ENCODE data around the gene DKK2.

DKK2 gene

DNA sequence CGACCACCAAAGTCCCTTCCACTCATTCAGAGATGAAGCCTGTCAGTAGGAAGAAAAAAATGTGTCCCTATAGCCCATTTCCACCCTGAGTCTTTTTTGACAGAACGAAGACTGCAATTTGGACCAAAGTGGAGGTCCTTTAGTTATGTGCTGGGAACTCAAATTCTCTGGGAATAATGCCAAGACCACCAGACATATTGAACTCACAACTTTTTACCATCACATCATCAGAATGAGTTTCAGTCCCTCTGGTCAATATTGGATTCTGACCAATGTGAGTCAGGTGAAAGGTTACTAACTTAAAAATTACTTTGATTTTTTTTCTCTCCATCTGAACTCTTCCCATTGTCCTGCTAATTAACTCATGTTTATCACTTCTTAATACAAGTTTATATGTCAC lies 128.9 kb downstream of the DKK2 start:
- no peaks in the 10 kb centered on the region for H3K27me3 ChIP-seq (replicated peaks; ENCODE audit: control insufficient read depth, insufficient read depth, low read length)
- H3K4me1 ChIP-seq (ENCODE audit: control insufficient read depth, insufficient read depth, low read length) = no peaks in the 10 kb centered on the region
- H3K9me3 ChIP-seq (ENCODE audit: control insufficient read depth, low read length) = no peaks in the 10 kb centered on the region
- no peak overlapping the region for H3K9ac ChIP-seq (ENCODE audit: low read length)
- no peak overlapping the region for H3K4me3 ChIP-seq (ENCODE audit: low read length)
- DNase-seq (ENCODE audit: low read depth) = no peak
- no peaks in the 10 kb centered on the region for H3K36me3 ChIP-seq (ENCODE audit: control insufficient read depth, insufficient read depth, low read length, severe bottlenecking)

DNA sequence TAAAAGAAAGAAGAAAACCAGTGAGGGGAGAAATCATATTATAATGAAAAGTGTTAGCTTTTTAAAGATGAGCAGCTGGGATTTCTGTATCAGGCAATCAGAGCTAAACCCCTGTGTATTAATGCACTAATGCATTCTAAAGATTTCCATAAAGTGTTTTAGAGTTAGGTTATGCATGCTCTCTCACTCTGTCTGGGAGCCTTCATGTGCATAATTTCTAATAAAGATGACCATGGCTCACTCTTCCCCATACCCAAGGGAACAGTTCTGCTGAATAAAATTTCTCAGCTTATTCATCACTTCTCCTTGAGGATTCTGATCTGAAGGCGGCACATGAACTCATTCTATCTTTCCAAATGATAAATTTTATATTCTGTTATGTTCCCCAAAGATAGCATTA lies 129.4 kb downstream of the DKK2 start:
- Histone ChIP-seq H3K4me1 (ENCODE audit: control insufficient read depth, insufficient read depth, low read length) (no peaks in the 10 kb centered on the region), H3K4me3 (ENCODE audit: low read length) (no peak overlapping the region), H3K9me3 (ENCODE audit: control insufficient read depth, low read length) (no peaks in the 10 kb centered on the region), H3K36me3 (ENCODE audit: control insufficient read depth, insufficient read depth, low read length, severe bottlenecking) (no peaks in the 10 kb centered on the region), H3K9ac (ENCODE audit: low read length) (no peak overlapping the region), H3K27me3 (replicated peaks; ENCODE audit: control insufficient read depth, insufficient read depth, low read length) (no peaks in the 10 kb centered on the region)
- no peak for DNase-seq (ENCODE audit: low read depth)

DNA sequence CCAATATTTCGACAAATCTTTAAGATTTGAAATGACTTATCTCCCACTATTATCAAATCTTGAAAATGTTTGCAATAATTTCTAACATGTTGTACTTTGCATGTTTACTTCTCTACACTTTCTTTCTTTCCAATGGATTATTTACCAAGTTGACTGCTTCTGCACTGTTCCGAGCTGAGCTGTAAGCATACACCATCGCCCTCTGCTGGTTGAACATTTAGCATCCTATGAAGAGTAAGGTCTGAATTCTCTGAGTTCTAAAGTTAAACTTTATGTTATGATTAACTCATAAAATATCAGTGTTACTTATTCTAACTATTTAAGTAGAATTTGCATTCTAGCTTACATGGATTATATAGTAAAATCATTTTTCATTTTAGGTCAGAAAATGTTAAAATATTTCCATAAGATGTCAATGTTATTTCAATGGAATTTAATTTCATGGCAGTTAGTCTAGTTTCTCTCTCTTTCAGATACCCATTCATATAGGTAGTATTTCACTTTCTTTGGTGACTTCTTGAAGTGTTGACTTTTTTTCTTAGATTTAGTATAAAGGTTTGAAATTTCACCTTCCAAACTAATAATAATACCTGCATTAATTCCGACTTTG lies 137.4 kb downstream of the DKK2 start:
- Histone ChIP-seq H3K4me3 (ENCODE audit: low read length) (no peak overlapping the region), H3K9me3 (ENCODE audit: control insufficient read depth, low read length) (peaks cover 6% of the 10 kb centered on the region), H3K36me3 (ENCODE audit: control insufficient read depth, insufficient read depth, low read length, severe bottlenecking) (no peaks in the 10 kb centered on the region), H3K27me3 (replicated peaks; ENCODE audit: control insufficient read depth, insufficient read depth, low read length) (no peaks in the 10 kb centered on the region), H3K9ac (ENCODE audit: low read length) (no peak overlapping the region), H3K4me1 (ENCODE audit: control insufficient read depth, insufficient read depth, low read length) (no peaks in the 10 kb centered on the region)
- DNase-seq (ENCODE audit: low read depth) = peak; percentile 87

DNA sequence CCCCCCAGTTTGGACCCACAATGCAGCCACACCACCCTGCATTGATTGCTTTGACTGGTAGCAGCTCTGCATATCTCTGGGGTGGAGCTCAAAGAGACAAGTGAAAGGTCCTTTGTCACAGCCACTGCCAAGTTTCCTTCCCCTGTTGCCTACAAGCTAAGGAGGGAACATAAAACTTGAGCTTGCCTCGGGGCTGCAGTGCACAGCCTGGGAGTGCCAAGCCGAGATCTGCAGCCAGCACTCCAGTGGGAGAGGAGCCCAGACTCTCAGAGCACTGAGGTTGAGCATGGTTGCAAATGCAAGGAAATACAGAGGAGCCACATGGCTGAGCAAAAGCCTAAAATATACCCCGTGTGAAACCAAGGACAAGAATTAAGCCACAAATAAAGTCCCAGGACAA lies 142.2 kb downstream of the DKK2 start:
- H3K4me1 ChIP-seq (ENCODE audit: control insufficient read depth, insufficient read depth, low read length) = no peaks in the 10 kb centered on the region
- no peak overlapping the region for H3K4me3 ChIP-seq (ENCODE audit: low read length)
- no peak overlapping the region for H3K9ac ChIP-seq (ENCODE audit: low read length)
- H3K9me3 ChIP-seq (ENCODE audit: control insufficient read depth, low read length) = peaks cover 6% of the 10 kb centered on the region
- peaks cover 3% of the 10 kb centered on the region for H3K27me3 ChIP-seq (replicated peaks; ENCODE audit: control insufficient read depth, insufficient read depth, low read length)
- H3K36me3 ChIP-seq (ENCODE audit: control insufficient read depth, insufficient read depth, low read length, severe bottlenecking) = no peaks in the 10 kb centered on the region
- no peak for DNase-seq (ENCODE audit: low read depth)

DNA sequence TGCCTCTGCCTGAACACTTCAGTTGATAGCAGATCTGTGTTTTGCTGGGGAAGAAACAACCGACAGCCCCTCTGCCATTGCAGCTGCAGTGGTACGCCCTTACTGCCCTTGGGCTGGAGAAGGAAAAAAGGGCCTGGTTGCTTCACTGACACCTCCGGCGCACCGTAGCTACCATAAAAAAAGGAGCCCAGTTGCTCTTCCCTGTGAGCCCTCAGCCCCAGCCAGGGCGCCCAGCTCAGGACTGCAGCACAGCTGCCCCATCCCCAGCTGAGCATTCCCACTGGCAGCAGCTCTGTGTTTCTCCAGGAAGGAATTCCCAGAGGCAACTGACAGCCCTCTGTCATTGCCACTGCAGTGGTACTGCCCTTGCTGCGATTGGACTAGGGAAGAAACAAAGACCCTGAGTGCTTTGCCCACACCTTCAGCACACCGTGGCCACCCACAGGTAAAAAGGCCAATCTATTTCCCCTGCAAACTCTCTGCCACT lies 142.7 kb downstream of the DKK2 start:
- no peaks in the 10 kb centered on the region for H3K4me1 ChIP-seq (ENCODE audit: control insufficient read depth, insufficient read depth, low read length)
- H3K9ac ChIP-seq (ENCODE audit: low read length) = no peak overlapping the region
- peaks cover 3% of the 10 kb centered on the region for H3K27me3 ChIP-seq (replicated peaks; ENCODE audit: control insufficient read depth, insufficient read depth, low read length)
- DNase-seq (ENCODE audit: low read depth) = no peak
- H3K9me3 ChIP-seq (ENCODE audit: control insufficient read depth, low read length) = peaks cover 6% of the 10 kb centered on the region
- no peaks in the 10 kb centered on the region for H3K36me3 ChIP-seq (ENCODE audit: control insufficient read depth, insufficient read depth, low read length, severe bottlenecking)
- no peak overlapping the region for H3K4me3 ChIP-seq (ENCODE audit: low read length)

DNA sequence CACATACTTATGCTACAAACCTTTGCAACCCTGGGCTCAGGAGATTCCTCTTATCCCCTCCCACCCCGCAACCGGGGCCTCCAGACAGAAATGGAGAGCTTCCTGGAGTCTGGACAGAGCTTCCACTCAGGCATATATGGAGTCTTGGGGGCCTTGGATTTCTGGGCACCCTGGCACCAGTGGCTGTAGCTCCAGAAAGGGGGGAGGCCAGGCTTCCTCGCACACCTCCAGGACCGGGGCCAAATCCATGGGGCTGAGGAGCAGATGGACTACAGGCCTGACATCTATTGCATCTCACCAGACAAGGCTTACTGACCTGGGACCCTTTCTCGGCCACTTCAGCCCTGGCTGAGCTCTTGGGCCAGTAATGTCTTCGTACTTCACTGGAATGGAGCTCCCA lies 143.3 kb downstream of the DKK2 start:
- H3K4me1 ChIP-seq (ENCODE audit: control insufficient read depth, insufficient read depth, low read length) = no peaks in the 10 kb centered on the region
- no peak overlapping the region for H3K9ac ChIP-seq (ENCODE audit: low read length)
- no peak for DNase-seq (ENCODE audit: low read depth)
- peaks cover 3% of the 10 kb centered on the region for H3K27me3 ChIP-seq (replicated peaks; ENCODE audit: control insufficient read depth, insufficient read depth, low read length)
- no peaks in the 10 kb centered on the region for H3K36me3 ChIP-seq (ENCODE audit: control insufficient read depth, insufficient read depth, low read length, severe bottlenecking)
- peaks cover 6% of the 10 kb centered on the region for H3K9me3 ChIP-seq (ENCODE audit: control insufficient read depth, low read length)
- H3K4me3 ChIP-seq (ENCODE audit: low read length) = no peak overlapping the region

DNA sequence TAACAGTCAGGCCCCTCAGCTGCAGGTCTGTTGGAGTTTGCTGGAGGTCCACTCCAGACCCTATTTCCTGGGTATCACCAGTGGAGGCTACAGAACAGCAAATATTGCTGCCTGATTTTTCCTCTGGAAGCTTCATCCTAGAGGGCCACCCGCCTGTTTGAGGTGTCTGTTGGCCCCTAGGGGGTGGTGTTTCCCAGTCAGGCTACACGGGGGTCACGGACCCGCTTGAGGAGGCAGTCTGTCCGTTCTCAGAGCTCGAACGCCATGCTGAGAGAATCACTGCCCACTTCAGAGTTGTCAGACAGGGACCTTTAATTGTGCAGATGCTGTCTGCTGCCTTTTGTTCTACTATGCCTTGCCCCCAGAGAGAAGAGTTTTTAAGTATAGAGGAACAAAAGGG lies 160.8 kb downstream of the DKK2 start:
- Histone ChIP-seq H3K36me3 (ENCODE audit: control insufficient read depth, insufficient read depth, low read length, severe bottlenecking) (no peaks in the 10 kb centered on the region), H3K9me3 (ENCODE audit: control insufficient read depth, low read length) (no peaks in the 10 kb centered on the region), H3K9ac (ENCODE audit: low read length) (no peak overlapping the region), H3K27me3 (replicated peaks; ENCODE audit: control insufficient read depth, insufficient read depth, low read length) (no peaks in the 10 kb centered on the region), H3K4me3 (ENCODE audit: low read length) (no peak overlapping the region), H3K4me1 (ENCODE audit: control insufficient read depth, insufficient read depth, low read length) (no peaks in the 10 kb centered on the region)
- no peak for DNase-seq (ENCODE audit: low read depth)

Data from adipocyte (in vitro differentiated cells).